ENCODE data around the gene RTN1.
A peak's percentile ranks its signal among the peaks of the same experiment; 100 is the strongest.

- peak; percentile 68 for TF ChIP-seq CTCF (conservative IDR thresholded peaks at IDR 0.05; ENCODE audit: low read length)
- TF ChIP-seq EZH2phosphoT487 (IDR thresholded peaks at IDR 0.05; ENCODE audit: borderline replicate concordance, low read depth, low read length): no peak
Measured at GRCh38 chr14:59632381-59632780, 238.2 kb downstream of the RTN1 start.
